DLD1 (cell line): ENCODE data around the gene BIRC7.

ENCODE experiments used
- in situ Hi-C: cut with HindIII; loops from 2 replicates; pipeline ENCODE4 v1.10.0; 2017; ENCODE audit warnings: low sequenced_read_pairs

The BIRC7 gene

GRCh38 chr20:63235399-63235983, at the start of gene BIRC7:
BIRC7 (plus strand) TSS chr20:63235905; CDS start chr20:63236097, 192 bp downstream.
- in situ Hi-C loops: no loop called here

GRCh38 chr20:63186084-63186483, 49.6 kb upstream of the BIRC7 start:
- in situ Hi-C loops: no loop called here

GRCh38 chr20:63186528-63187316, 49.0 kb upstream of the BIRC7 start:
- in situ Hi-C loops: no loop called here

GRCh38 chr20:63187338-63188158, 48.2 kb upstream of the BIRC7 start:
- in situ Hi-C loops: no loop called here

- in situ Hi-C loops: no loop called here
Measured at GRCh38 chr20:63188159-63188442, 47.6 kb upstream of the BIRC7 start.

GRCh38 chr20:63188641-63189321, 46.9 kb upstream of the BIRC7 start:
- in situ Hi-C loops: no loop called here

GRCh38 chr20:63189322-63189642, 46.4 kb upstream of the BIRC7 start:
- in situ Hi-C loops: no loop called here

- in situ Hi-C loops: no loop called here
Measured at GRCh38 chr20:63189846-63190559, 45.7 kb upstream of the BIRC7 start.

- in situ Hi-C loops: no loop called here
Measured at GRCh38 chr20:63190828-63191227, 44.9 kb upstream of the BIRC7 start.

- in situ Hi-C loops: no loop called here
Measured at GRCh38 chr20:63191400-63191799, 44.3 kb upstream of the BIRC7 start.

- in situ Hi-C loops: no loop called here
Measured at GRCh38 chr20:63192721-63193120, 43.0 kb upstream of the BIRC7 start.

GRCh38 chr20:63194007-63194796, 41.5 kb upstream of the BIRC7 start:
- in situ Hi-C loops: no loop called here

GRCh38 chr20:63194797-63195173, 40.9 kb upstream of the BIRC7 start:
- in situ Hi-C loops: no loop called here

- in situ Hi-C loops: no loop called here
Measured at GRCh38 chr20:63196768-63197470, 38.8 kb upstream of the BIRC7 start.

- in situ Hi-C loops: no loop called here
Measured at GRCh38 chr20:63198606-63199005, 37.1 kb upstream of the BIRC7 start.

- in situ Hi-C loops: no loop called here
Measured at GRCh38 chr20:63202021-63202420, 33.7 kb upstream of the BIRC7 start.

- in situ Hi-C loops: no loop called here
Measured at GRCh38 chr20:63202811-63203526, 32.7 kb upstream of the BIRC7 start.

GRCh38 chr20:63204362-63204761, 31.3 kb upstream of the BIRC7 start:
- in situ Hi-C loops: no loop called here

- in situ Hi-C loops: no loop called here
Measured at GRCh38 chr20:63205896-63206295, 29.8 kb upstream of the BIRC7 start.
